Neural crest cell (in vitro differentiated cells): ENCODE results near the gene OR1N1. TPM values are rescaled to one million over a fixed set of nuclear protein-coding genes. Genes with fewer than 3 reads are reported as not detected.
"Not testable (repeated sequence)": the region's sequence is repeated elsewhere in the genome, so short reads cannot be mapped to it uniquely, and the experiment has no call there.

Experiments
- DNase-seq: peaks from one replicate; pipeline ENCODE4 v3.0.0; 2021; ENCODE audit warnings: low read depth, mixed read lengths, low spot score
- H3K27ac Mint-ChIP-seq: one replicate; pipeline ENCODE4 v1.8.0; 2021; ENCODE audit warnings: mild to moderate bottlenecking, mixed read lengths; ENCODE audit not compliant: unreplicated experiment
- H3K27me3 Mint-ChIP-seq: 2 replicates; pipeline ENCODE4 v1.8.0; 2021; ENCODE audit warnings: low read depth, mild to moderate bottlenecking, mixed read lengths
- H3K36me3 Mint-ChIP-seq: 2 replicates; pipeline ENCODE4 v1.8.0; 2021; ENCODE audit warnings: low read depth, mild to moderate bottlenecking, mixed read lengths
- H3K4me1 Mint-ChIP-seq: 2 replicates; pipeline ENCODE4 v1.8.0; 2021; ENCODE audit warnings: mixed read lengths
- H3K4me3 Mint-ChIP-seq: one replicate; pipeline ENCODE4 v1.8.0; 2021; ENCODE audit warnings: mild to moderate bottlenecking, mixed read lengths
- H3K9me3 Mint-ChIP-seq: 2 replicates; pipeline ENCODE4 v1.8.0; 2021; ENCODE audit warnings: mixed read lengths
- CTCF ChIP-seq: fragments of 200-600 bp; sonication (generic); conservative IDR thresholded peaks from 2 replicates; pipeline ENCODE4 v1.5.0; 2021; ENCODE audit warnings: antibody characterized with exemption, mild to moderate bottlenecking
- total RNA-seq: library from RNA; stranded (reverse); gene quantifications from 2 replicates; pipeline ENCODE4 v1.2.1, GENCODE V29; 2021

The OR1N1 gene
- total RNA-seq, 1 donor from 2014 or later: not detected

- H3K4me3 Mint-ChIP-seq: no peak within 1 kb of the TSS
- H3K27ac Mint-ChIP-seq: no peak within 1 kb of the TSS
- peaks cover 14% of the 10 kb centered on the region for H3K9me3 Mint-ChIP-seq
- no peaks in the 10 kb centered on the region for H3K4me1 Mint-ChIP-seq
- no peak for TF ChIP-seq CTCF
- peaks cover 36% of the 10 kb centered on the region for H3K27me3 Mint-ChIP-seq
- no peaks in the 10 kb centered on the region for H3K36me3 Mint-ChIP-seq
- no peak for DNase-seq
Measured at GRCh38 chr9:122552812-122553211, 25.7 kb upstream of the OR1N1 start, which contains the start of gene OR1N2. TSS of gene OR1N2 (plus strand) at chr9:122553112. CDS start at chr9:122553212, 100 bp downstream.

- H3K27me3 Mint-ChIP-seq: peaks cover 37% of the 10 kb centered on the region
- no peak for DNase-seq
- H3K36me3 Mint-ChIP-seq: no peaks in the 10 kb centered on the region
- TF ChIP-seq CTCF: no peak
- no peaks in the 10 kb centered on the region for H3K4me1 Mint-ChIP-seq
- no peak overlapping the region for H3K27ac Mint-ChIP-seq
- H3K9me3 Mint-ChIP-seq: peaks cover 19% of the 10 kb centered on the region
- H3K4me3 Mint-ChIP-seq: no peak overlapping the region
Measured at GRCh38 chr9:122551371-122551770, 24.3 kb upstream of the OR1N1 start.

- DNase-seq: no peak
- Mint-ChIP-seq H3K4me3 (no peak overlapping the region), H3K27me3 (peaks cover 28% of the 10 kb centered on the region), H3K36me3 (no peaks in the 10 kb centered on the region), H3K4me1 (no peaks in the 10 kb centered on the region), H3K9me3 (peaks cover 20% of the 10 kb centered on the region), H3K27ac (no peak overlapping the region)
- TF ChIP-seq CTCF: no peak
Measured at GRCh38 chr9:122546196-122546595, 19.1 kb upstream of the OR1N1 start.

GRCh38 chr9:122538757-122539156 lies 11.7 kb upstream of the OR1N1 start:
- TF ChIP-seq CTCF: no peak
- DNase-seq: no peak
- H3K4me3 Mint-ChIP-seq: no peak overlapping the region
- peaks cover 17% of the 10 kb centered on the region for H3K9me3 Mint-ChIP-seq
- peaks cover 25% of the 10 kb centered on the region for H3K27me3 Mint-ChIP-seq
- no peaks in the 10 kb centered on the region for H3K4me1 Mint-ChIP-seq
- no peaks in the 10 kb centered on the region for H3K36me3 Mint-ChIP-seq
- no peak overlapping the region for H3K27ac Mint-ChIP-seq

- not testable (repeated sequence) for H3K36me3 Mint-ChIP-seq, DNase-seq, H3K27ac Mint-ChIP-seq, H3K4me3 Mint-ChIP-seq, H3K4me1 Mint-ChIP-seq
- Mint-ChIP-seq H3K9me3 (peaks cover 22% of the 10 kb centered on the region), H3K27me3 (peaks cover 38% of the 10 kb centered on the region)
Measured at GRCh38 chr9:122537066-122537465, 10.0 kb upstream of the OR1N1 start.

GRCh38 chr9:122536134-122536533 lies 9.0 kb upstream of the OR1N1 start:
- no peaks in the 10 kb centered on the region for H3K4me1 Mint-ChIP-seq
- H3K27me3 Mint-ChIP-seq: peaks cover 36% of the 10 kb centered on the region
- TF ChIP-seq CTCF: no peak
- peaks cover 22% of the 10 kb centered on the region for H3K9me3 Mint-ChIP-seq
- no peak for DNase-seq
- peaks cover 3% of the 10 kb centered on the region for H3K36me3 Mint-ChIP-seq
- H3K4me3 Mint-ChIP-seq: no peak overlapping the region
- H3K27ac Mint-ChIP-seq: no peak overlapping the region

GRCh38 chr9:122531157-122531556 lies 4.1 kb upstream of the OR1N1 start:
- Mint-ChIP-seq H3K27me3 (peaks cover 43% of the 10 kb centered on the region), H3K27ac (peak overlapping the region; percentile 28), H3K9me3 (peaks cover 26% of the 10 kb centered on the region)
- not testable (repeated sequence) for DNase-seq, H3K36me3 Mint-ChIP-seq, H3K4me1 Mint-ChIP-seq, H3K4me3 Mint-ChIP-seq
